Thyroid gland (tissue), 4 donors: Measurements from ENCODE around the gene MEI1. TPM values are rescaled to one million over a fixed set of nuclear protein-coding genes. Genes with fewer than 3 reads are reported as not detected.

Experiments
- DNase-seq, 2 donors: peaks; one replicate each; pipeline ENCODE4 v3.0.0-alpha.2; 2019
- H3K27ac ChIP-seq, 3 donors: fragments of 200-600 bp; sonication (generic); 1 replicate in 2 of 3; 2 replicates in 1 of 3; pipeline ENCODE4 v1.5.1; 2016 to 2019; ENCODE audit warnings: mild to moderate bottlenecking in 1 of 3, moderate library complexity in 1 of 3
- H3K27me3 ChIP-seq: fragments of 200-600 bp; sonication (generic); one replicate; pipeline ENCODE4 v1.5.1; 2019
- H3K36me3 ChIP-seq, 2 donors: fragments of 200-600 bp; sonication (generic); one replicate each; pipeline ENCODE4 v1.5.1; 2016 to 2019
- H3K4me1 ChIP-seq, 2 donors: fragments of 200-600 bp; sonication (generic); one replicate each; pipeline ENCODE4 v1.5.1; 2017 to 2019
- H3K4me3 ChIP-seq, 3 donors: fragments of 200-600 bp; sonication (generic); replicated peaks in 1 of 3; 1 replicate in 2 of 3; 2 replicates in 1 of 3; pipeline ENCODE4 v1.5.1; 2016; ENCODE audit warnings: mild to moderate bottlenecking in 1 of 3
- H3K9me3 ChIP-seq: fragments of 200-600 bp; sonication (generic); one replicate; pipeline ENCODE4 v1.5.1; 2017
- POLR2A ChIP-seq, 2 donors: fragments of 450-650 bp; IDR thresholded peaks; one replicate each; pipeline ENCODE4 v1.6.1; 2017; ENCODE audit warnings: antibody characterized with exemption in 2 of 2, mild to moderate bottlenecking in 2 of 2, moderate library complexity in 1 of 2
- WGBS, 2 donors: methylation state at CpG; one replicate each; pipeline ENCODE4 v1.1.5; 2017; 5-methylcytosine and 5-hydroxymethylcytosine counted together
- intact Hi-C: fragments of 100-400 bp; cut with DNase I; formaldehyde crosslinking; loops from one replicate; pipeline ENCODE4 v1.15.1; 2023
- total RNA-seq, 4 donors: library from RNA; depleted of rRNA; stranded (reverse); fragments of >200 nt; gene quantifications; one replicate each; pipeline ENCODE4 v1.2.3, GENCODE V29; 2016
- TF ChIP-seq, protein P1 (sequence below), 6 experiments: fragments of 200-600 bp in 3 of 6; fragments of 450-650 bp in 3 of 6; sonication (generic) in 3 of 6; IDR thresholded peaks; one replicate each; pipeline ENCODE4 v1.5.1; 2016 to 2019; ENCODE audit warnings: antibody characterized with exemption in 6 of 6, mild to moderate bottlenecking in 2 of 6, inconsistent platforms in 1 of 6, moderate library complexity in 1 of 6

Gene MEI1
- total RNA-seq, 4 donors from 2014 or later, result 0.25 to 5.2 (median 1.4) TPM

DNA sequence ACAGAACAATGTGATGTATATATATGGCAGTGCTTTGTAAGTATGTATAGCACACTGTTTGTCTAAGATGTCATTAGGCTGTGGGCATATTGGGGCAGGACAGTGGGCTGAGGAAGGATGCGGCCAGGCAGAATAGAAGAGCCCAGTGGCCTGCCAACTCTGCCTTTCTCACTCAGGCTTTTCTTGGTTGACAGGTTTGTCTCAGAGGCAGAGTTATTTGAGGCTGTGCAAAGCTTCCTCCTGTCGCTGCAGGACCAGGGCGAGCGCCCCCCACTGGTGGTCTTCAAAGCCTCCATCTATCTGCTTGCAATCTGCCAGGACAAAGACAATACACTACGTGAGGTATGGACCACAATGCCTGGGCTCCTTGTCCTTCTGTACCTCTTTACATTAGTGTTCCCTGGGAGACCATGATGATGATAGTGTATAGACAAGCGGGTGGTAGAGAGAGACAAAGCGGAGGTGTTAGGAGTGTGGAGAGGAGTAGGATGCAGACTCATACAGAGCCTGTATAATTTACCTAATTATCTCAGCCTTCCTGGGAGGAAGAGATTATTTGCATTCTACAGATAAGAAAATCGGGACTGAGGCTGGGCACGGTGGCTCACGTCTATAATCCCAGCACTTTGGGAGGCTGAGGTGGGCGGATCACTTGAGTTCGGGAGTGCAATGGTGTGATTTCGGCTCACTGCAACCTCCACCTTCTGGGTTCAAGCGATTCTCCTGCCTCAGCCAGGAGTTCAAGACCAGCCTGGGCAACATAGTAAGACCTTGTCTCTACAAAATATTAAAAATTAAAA is 63.9 kb downstream of the MEI1 start:
- H3K4me1 ChIP-seq, result no peaks in the 10 kb centered on the region
- H3K27me3 ChIP-seq, result no peaks in the 10 kb centered on the region
- intact Hi-C loops, result no loop called here
- no peaks in the 10 kb centered on the region for H3K9me3 ChIP-seq
- H3K36me3 ChIP-seq, result no peaks in the 10 kb centered on the region
- no peak for TF ChIP-seq POLR2A (IDR thresholded peaks at IDR 0.05)
- TF ChIP-seq, protein P1, sequence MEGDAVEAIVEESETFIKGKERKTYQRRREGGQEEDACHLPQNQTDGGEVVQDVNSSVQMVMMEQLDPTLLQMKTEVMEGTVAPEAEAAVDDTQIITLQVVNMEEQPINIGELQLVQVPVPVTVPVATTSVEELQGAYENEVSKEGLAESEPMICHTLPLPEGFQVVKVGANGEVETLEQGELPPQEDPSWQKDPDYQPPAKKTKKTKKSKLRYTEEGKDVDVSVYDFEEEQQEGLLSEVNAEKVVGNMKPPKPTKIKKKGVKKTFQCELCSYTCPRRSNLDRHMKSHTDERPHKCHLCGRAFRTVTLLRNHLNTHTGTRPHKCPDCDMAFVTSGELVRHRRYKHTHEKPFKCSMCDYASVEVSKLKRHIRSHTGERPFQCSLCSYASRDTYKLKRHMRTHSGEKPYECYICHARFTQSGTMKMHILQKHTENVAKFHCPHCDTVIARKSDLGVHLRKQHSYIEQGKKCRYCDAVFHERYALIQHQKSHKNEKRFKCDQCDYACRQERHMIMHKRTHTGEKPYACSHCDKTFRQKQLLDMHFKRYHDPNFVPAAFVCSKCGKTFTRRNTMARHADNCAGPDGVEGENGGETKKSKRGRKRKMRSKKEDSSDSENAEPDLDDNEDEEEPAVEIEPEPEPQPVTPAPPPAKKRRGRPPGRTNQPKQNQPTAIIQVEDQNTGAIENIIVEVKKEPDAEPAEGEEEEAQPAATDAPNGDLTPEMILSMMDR (IDR thresholded peaks at IDR 0.05), result peak in 1 of 6 experiments; percentile 15
- WGBS, 2 donors, result 61 to 70% methylated on average over 13 of the region's 14 CpGs
- no peak overlapping the region for H3K4me3 ChIP-seq
- no peak overlapping the region for H3K27ac ChIP-seq
- peak in 1 of 2 donors; percentile 7 for DNase-seq

- Histone ChIP-seq H3K27me3 (no peaks in the 10 kb centered on the region), H3K4me3 (no peak overlapping the region), H3K27ac (no peak overlapping the region), H3K4me1 (no peaks in the 10 kb centered on the region), H3K36me3 (no peaks in the 10 kb centered on the region), H3K9me3 (no peaks in the 10 kb centered on the region)
- intact Hi-C loops, result no loop called here
- TF ChIP-seq POLR2A (IDR thresholded peaks at IDR 0.05), result no peak
- TF ChIP-seq, protein P1 (IDR thresholded peaks at IDR 0.05), result no peak
- 71 to 72% methylated on average over 5 of the region's 5 CpGs for WGBS, 2 donors
- no peak for DNase-seq
Measured at GRCh38 chr22:41766476-41766875, 67.2 kb downstream of the MEI1 start.

DNA sequence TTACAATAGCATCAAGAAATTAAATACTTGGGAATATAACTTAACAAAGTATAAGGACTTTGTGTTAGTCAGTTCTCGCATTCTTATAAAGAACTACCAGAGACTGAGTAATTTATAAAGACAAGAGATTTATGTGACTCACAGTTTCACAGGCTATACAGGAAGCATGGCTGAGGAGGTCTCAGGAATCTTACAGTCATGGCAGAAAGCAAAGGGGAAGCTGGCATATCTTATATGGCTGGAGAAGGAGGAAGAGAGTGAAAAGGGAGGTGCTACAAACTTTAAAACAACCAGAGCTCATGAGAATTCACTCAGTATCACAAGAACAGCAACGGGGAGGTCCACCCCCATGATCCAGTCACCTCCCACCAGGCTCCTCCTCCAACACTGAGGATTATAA is 69.1 kb downstream of the MEI1 start:
- H3K36me3 ChIP-seq, result no peaks in the 10 kb centered on the region
- TF ChIP-seq, protein P1 (IDR thresholded peaks at IDR 0.05), result no peak
- TF ChIP-seq POLR2A (IDR thresholded peaks at IDR 0.05), result no peak
- no peak for DNase-seq

GRCh38 chr22:41770715-41771468 is 71.6 kb downstream of the MEI1 start:
- DNase-seq, result no peak
- Histone ChIP-seq H3K36me3 (no peaks in the 10 kb centered on the region), H3K27me3 (no peaks in the 10 kb centered on the region), H3K4me3 (no peak overlapping the region), H3K9me3 (no peaks in the 10 kb centered on the region), H3K27ac (no peak overlapping the region), H3K4me1 (no peaks in the 10 kb centered on the region)
- WGBS, 2 donors, result 84 to 90% methylated on average over 5 of the region's 5 CpGs
- TF ChIP-seq POLR2A (IDR thresholded peaks at IDR 0.05), result no peak
- intact Hi-C loops, result no loop called here

More for the DNA sequence above, 69.1 kb downstream of the MEI1 start:
- intact Hi-C loops, result no loop called here
- Histone ChIP-seq H3K27ac (no peak overlapping the region), H3K4me1 (no peaks in the 10 kb centered on the region), H3K4me3 (no peak overlapping the region), H3K9me3 (no peaks in the 10 kb centered on the region), H3K27me3 (no peaks in the 10 kb centered on the region)
- 61% methylated on average over 2 of the region's 2 CpGs for WGBS, 2 donors

DNA sequence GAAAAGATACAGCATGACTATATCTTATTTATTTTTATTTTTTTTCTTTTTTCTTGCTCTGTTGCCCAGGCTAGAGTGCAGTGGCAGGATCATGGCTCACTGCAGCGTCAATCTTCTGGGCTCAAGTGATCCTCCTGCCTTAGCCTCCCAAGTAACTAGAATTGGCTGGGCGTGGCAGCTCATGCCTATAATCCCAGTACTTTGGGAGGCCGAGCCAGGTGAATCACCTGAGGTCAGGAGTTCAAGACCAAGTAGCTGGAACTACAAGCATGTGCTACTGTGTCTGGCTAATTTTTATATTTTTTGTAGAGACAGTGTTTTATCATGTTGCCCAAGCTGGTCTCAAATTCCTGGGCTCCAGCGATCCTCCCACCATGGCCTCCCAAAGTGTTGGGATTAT is 72.9 kb downstream of the MEI1 start:
- Histone ChIP-seq H3K27ac (no peak overlapping the region), H3K4me1 (no peaks in the 10 kb centered on the region), H3K27me3 (no peaks in the 10 kb centered on the region), H3K4me3 (no peak overlapping the region), H3K9me3 (no peaks in the 10 kb centered on the region), H3K36me3 (no peaks in the 10 kb centered on the region)
- no peak for DNase-seq
- WGBS, 2 donors, result 94 to 99% methylated on average over 4 of the region's 4 CpGs
- intact Hi-C loops, result no loop called here
- TF ChIP-seq, protein P1 (IDR thresholded peaks at IDR 0.05), result no peak
- TF ChIP-seq POLR2A (IDR thresholded peaks at IDR 0.05), result no peak
